ENCODE data around the gene CENPU.

GRCh38 chr4:184765473-184766340 is 31.8 kb upstream of the CENPU start:
- TF ChIP-seq MAX (IDR thresholded peaks at IDR 0.05): no peak
- no peak for TF ChIP-seq CEBPB (IDR thresholded peaks at IDR 0.05)
- no peak for TF ChIP-seq FOXM1 (IDR thresholded peaks at IDR 0.05; ENCODE audit: borderline replicate concordance, low read depth)
- TF ChIP-seq YY1 (IDR thresholded peaks at IDR 0.05; ENCODE audit: low read depth): no peak
- TF ChIP-seq TEAD4 (IDR thresholded peaks at IDR 0.05): no peak
